ENCODE data around the gene CTSD. TPM values are rescaled to one million over a fixed set of nuclear protein-coding genes. Genes with fewer than 3 reads are reported as not detected.

CTSD gene
- total RNA-seq, 1 donor from 2014 or later: 211 TPM

- DNase-seq (ENCODE audit: low read depth): no peak
- no peak overlapping the region for H3K4me3 ChIP-seq (ENCODE audit: low read depth, low read length)
- no peak for TF ChIP-seq CTCF (conservative IDR thresholded peaks at IDR 0.05; ENCODE audit: low read depth, low read length)
These were observed 39.5 kb upstream of the CTSD start for GRCh38 chr11:1803246-1803645.

GRCh38 chr11:1797391-1798125 is 33.8 kb upstream of the CTSD start:
- no peak overlapping the region for H3K4me3 ChIP-seq (ENCODE audit: low read depth, low read length)
- no peak for DNase-seq (ENCODE audit: low read depth)
- no peak for TF ChIP-seq CTCF (conservative IDR thresholded peaks at IDR 0.05; ENCODE audit: low read depth, low read length)

GRCh38 chr11:1796413-1797011 is 32.8 kb upstream of the CTSD start:
- DNase-seq (ENCODE audit: low read depth): no peak
- no peak overlapping the region for H3K4me3 ChIP-seq (ENCODE audit: low read depth, low read length)
- no peak for TF ChIP-seq CTCF (conservative IDR thresholded peaks at IDR 0.05; ENCODE audit: low read depth, low read length)

- no peak overlapping the region for H3K4me3 ChIP-seq (ENCODE audit: low read depth, low read length)
- no peak for TF ChIP-seq CTCF (conservative IDR thresholded peaks at IDR 0.05; ENCODE audit: low read depth, low read length)
- no peak for DNase-seq (ENCODE audit: low read depth)
These were observed 29.4 kb upstream of the CTSD start for GRCh38 chr11:1793081-1793480.

GRCh38 chr11:1792461-1792860 is 28.7 kb upstream of the CTSD start:
- DNase-seq (ENCODE audit: low read depth): no peak
- no peak for TF ChIP-seq CTCF (conservative IDR thresholded peaks at IDR 0.05; ENCODE audit: low read depth, low read length)
- no peak overlapping the region for H3K4me3 ChIP-seq (ENCODE audit: low read depth, low read length)

- no peak overlapping the region for H3K4me3 ChIP-seq (ENCODE audit: low read depth, low read length)
- no peak for TF ChIP-seq CTCF (conservative IDR thresholded peaks at IDR 0.05; ENCODE audit: low read depth, low read length)
- DNase-seq (ENCODE audit: low read depth): no peak
These were observed 28.2 kb upstream of the CTSD start for GRCh38 chr11:1791912-1792311.

GRCh38 chr11:1786466-1786865 is 22.7 kb upstream of the CTSD start:
- no peak for DNase-seq (ENCODE audit: low read depth)
- TF ChIP-seq CTCF (conservative IDR thresholded peaks at IDR 0.05; ENCODE audit: low read depth, low read length): no peak
- H3K4me3 ChIP-seq (ENCODE audit: low read depth, low read length): no peak overlapping the region
